Vagina (tissue), 2 donors: ENCODE measurements around the gene ASIC3.

Source experiments
- POLR2A ChIP-seq, 2 donors: fragments of 450-650 bp; IDR thresholded peaks; one replicate each; pipeline ENCODE4 v1.6.1; 2017; ENCODE audit warnings: antibody characterized with exemption in 2 of 2, mild to moderate bottlenecking in 2 of 2, moderate library complexity in 2 of 2
- POLR2AphosphoS5 ChIP-seq, 2 donors: sonication (generic); formaldehyde crosslinking; IDR thresholded peaks; one replicate each; pipeline ENCODE4 v1.9.0; 2017; ENCODE audit warnings: antibody characterized with exemption in 2 of 2, mild to moderate bottlenecking in 2 of 2, low read depth in 1 of 2; ENCODE audit not compliant: insufficient read depth in 1 of 2
- TF ChIP-seq, protein P1 (sequence below), 3 experiments: fragments of 450-650 bp in 2 of 3; fragments of 200-600 bp in 1 of 3; sonication (generic) in 1 of 3; IDR thresholded peaks; one replicate each; pipeline ENCODE4 v1.5.1; 2017 to 2019; ENCODE audit warnings: antibody characterized with exemption in 3 of 3, mild to moderate bottlenecking in 2 of 3, moderate library complexity in 2 of 3

DNA sequence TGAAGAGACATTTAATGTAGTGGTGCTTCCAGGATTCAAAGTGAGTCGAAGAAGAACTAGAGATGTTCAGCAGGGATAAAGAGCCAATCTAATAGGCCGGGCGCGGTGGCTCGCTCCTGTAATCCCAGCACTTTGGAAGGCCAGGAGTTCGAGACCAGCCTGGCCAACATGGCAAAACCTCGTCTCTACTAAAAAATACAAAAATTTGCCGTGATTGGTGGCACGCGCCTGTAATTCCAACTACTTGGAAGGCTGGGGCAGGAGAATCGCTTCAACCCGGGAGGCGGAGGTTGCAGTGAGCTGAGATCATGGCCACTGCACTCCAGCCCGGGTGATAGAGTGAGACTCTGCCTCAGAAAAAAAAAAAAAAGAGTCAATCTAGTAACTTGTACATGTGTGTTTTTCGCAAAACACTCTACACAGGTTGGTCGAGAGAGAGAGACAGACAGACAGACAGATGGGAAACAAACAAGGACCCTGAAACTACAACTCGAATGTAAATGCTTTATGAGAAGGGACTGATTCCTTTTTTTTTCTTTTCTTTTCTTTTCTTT, 19.3 kb upstream of the ASIC3 start:
- TF ChIP-seq, protein P1, sequence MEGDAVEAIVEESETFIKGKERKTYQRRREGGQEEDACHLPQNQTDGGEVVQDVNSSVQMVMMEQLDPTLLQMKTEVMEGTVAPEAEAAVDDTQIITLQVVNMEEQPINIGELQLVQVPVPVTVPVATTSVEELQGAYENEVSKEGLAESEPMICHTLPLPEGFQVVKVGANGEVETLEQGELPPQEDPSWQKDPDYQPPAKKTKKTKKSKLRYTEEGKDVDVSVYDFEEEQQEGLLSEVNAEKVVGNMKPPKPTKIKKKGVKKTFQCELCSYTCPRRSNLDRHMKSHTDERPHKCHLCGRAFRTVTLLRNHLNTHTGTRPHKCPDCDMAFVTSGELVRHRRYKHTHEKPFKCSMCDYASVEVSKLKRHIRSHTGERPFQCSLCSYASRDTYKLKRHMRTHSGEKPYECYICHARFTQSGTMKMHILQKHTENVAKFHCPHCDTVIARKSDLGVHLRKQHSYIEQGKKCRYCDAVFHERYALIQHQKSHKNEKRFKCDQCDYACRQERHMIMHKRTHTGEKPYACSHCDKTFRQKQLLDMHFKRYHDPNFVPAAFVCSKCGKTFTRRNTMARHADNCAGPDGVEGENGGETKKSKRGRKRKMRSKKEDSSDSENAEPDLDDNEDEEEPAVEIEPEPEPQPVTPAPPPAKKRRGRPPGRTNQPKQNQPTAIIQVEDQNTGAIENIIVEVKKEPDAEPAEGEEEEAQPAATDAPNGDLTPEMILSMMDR (IDR thresholded peaks at IDR 0.05): no peak
- TF ChIP-seq POLR2AphosphoS5 (IDR thresholded peaks at IDR 0.05; ENCODE audit: insufficient read depth in 1 of 2, low read depth in 1 of 2) (no peak), POLR2A (IDR thresholded peaks at IDR 0.05) (no peak)
